Liver (tissue), 9 donors: Measurements from ENCODE around the gene NLK. TPM values are rescaled to one million over a fixed set of nuclear protein-coding genes. Genes with fewer than 3 reads are reported as not detected.

Experiments used
- DNase-seq: peaks from one replicate; pipeline ENCODE4 v3.0.0-alpha.2; 2017; ENCODE audit warnings: low spot score
- H3K27ac ChIP-seq, 2 donors: one replicate each; pipeline ENCODE4 v1.7.0; 2013; ENCODE audit warnings: inconsistent platforms in 2 of 2, low read length in 2 of 2, control low read depth in 1 of 2, low read depth in 1 of 2, mild to moderate bottlenecking in 1 of 2
- H3K27me3 ChIP-seq, 4 donors: one replicate each; pipeline versions ENCODE4 v1.6.1 to v1.7.0; 2013; ENCODE audit warnings: low read length in 3 of 4, inconsistent platforms in 1 of 4, mild to moderate bottlenecking in 1 of 4, moderate library complexity in 1 of 4; ENCODE audit not compliant: control insufficient read depth in 4 of 4, insufficient read depth in 4 of 4
- H3K36me3 ChIP-seq, 4 donors: one replicate each; pipeline versions ENCODE4 v1.6.1 to v1.7.0; 2013; ENCODE audit warnings: low read length in 3 of 4, mild to moderate bottlenecking in 3 of 4, low read depth in 1 of 4, moderate library complexity in 1 of 4; ENCODE audit not compliant: control insufficient read depth in 4 of 4, insufficient read depth in 3 of 4
- H3K4me1 ChIP-seq, 4 donors: one replicate each; pipeline versions ENCODE4 v1.6.1 to v1.7.0; 2013; ENCODE audit warnings: low read length in 3 of 4, mild to moderate bottlenecking in 3 of 4, moderate library complexity in 1 of 4; ENCODE audit not compliant: control insufficient read depth in 4 of 4, insufficient read depth in 4 of 4
- H3K4me3 ChIP-seq, 3 donors: one replicate each; pipeline versions ENCODE4 v1.6.1 to v1.7.0; 2013; ENCODE audit warnings: low read length in 3 of 3, control low read depth in 1 of 3, low read depth in 1 of 3, mild to moderate bottlenecking in 1 of 3
- H3K9ac ChIP-seq, 2 donors: one replicate each; pipeline ENCODE4 v1.7.0; 2013; ENCODE audit warnings: low read length in 2 of 2, mild to moderate bottlenecking in 2 of 2, moderate library complexity in 2 of 2, control low read depth in 1 of 2, low read depth in 1 of 2
- H3K9me3 ChIP-seq, 4 donors: one replicate each; pipeline versions ENCODE4 v1.6.1 to v1.7.0; 2013; ENCODE audit warnings: low read length in 3 of 4; ENCODE audit not compliant: control insufficient read depth in 4 of 4
- CTCF ChIP-seq: fragments of 150-350 bp; IDR thresholded peaks from 2 replicates; pipeline ENCODE4 v1.5.1; 2017; ENCODE audit warnings: improper control_type of control experiment, low read depth, low read length; ENCODE audit not compliant: missing input control
- FOXA1 ChIP-seq: IDR thresholded peaks from 2 replicates; pipeline ENCODE4 v1.6.1; 2016; ENCODE audit warnings: antibody characterized with exemption
- FOXA2 ChIP-seq: IDR thresholded peaks from 2 replicates; pipeline ENCODE4 v1.6.1; 2016; ENCODE audit warnings: antibody characterized with exemption
- GABPA ChIP-seq, 2 donors: IDR thresholded peaks in 1 of 2; conservative IDR thresholded peaks in 1 of 2; 2 replicates each; pipeline ENCODE4 v1.6.1; 2016; ENCODE audit warnings: antibody characterized with exemption in 2 of 2, mild to moderate bottlenecking in 1 of 2, moderate library complexity in 1 of 2
- HNF4A ChIP-seq, 2 donors: conservative IDR thresholded peaks; 2 replicates each; pipeline ENCODE4 v1.6.1; 2016; ENCODE audit warnings: antibody characterized with exemption in 2 of 2, mild to moderate bottlenecking in 2 of 2
- HNF4G ChIP-seq: IDR thresholded peaks from 2 replicates; pipeline ENCODE4 v1.6.1; 2016; ENCODE audit warnings: antibody characterized with exemption
- JUND ChIP-seq, 2 donors: IDR thresholded peaks; 2 replicates each; pipeline ENCODE4 v1.6.1; 2016; ENCODE audit warnings: antibody characterized with exemption in 2 of 2
- MAX ChIP-seq: IDR thresholded peaks from 2 replicates; pipeline ENCODE4 v1.6.1; 2016; ENCODE audit warnings: antibody characterized with exemption
- NR2F2 ChIP-seq: IDR thresholded peaks from 2 replicates; pipeline ENCODE4 v1.6.1; 2016; ENCODE audit warnings: antibody characterized with exemption
- RAD21 ChIP-seq, 2 donors: IDR thresholded peaks; 2 replicates each; pipeline ENCODE4 v1.6.1; 2016; ENCODE audit warnings: antibody characterized with exemption in 2 of 2, mild to moderate bottlenecking in 2 of 2
- REST ChIP-seq: IDR thresholded peaks from 2 replicates; pipeline ENCODE4 v1.6.1; 2016; ENCODE audit warnings: antibody characterized with exemption, mild to moderate bottlenecking
- RXRA ChIP-seq, 2 donors: IDR thresholded peaks; 2 replicates each; pipeline ENCODE4 v1.6.1; 2017 to 2018; ENCODE audit warnings: antibody characterized with exemption in 2 of 2, mild to moderate bottlenecking in 1 of 2
- SP1 ChIP-seq: IDR thresholded peaks from 2 replicates; pipeline ENCODE4 v1.6.1; 2018; ENCODE audit warnings: antibody characterized with exemption, mild to moderate bottlenecking
- TAF1 ChIP-seq: conservative IDR thresholded peaks from 2 replicates; pipeline ENCODE4 v1.6.1; 2016; ENCODE audit warnings: antibody characterized with exemption, mild to moderate bottlenecking
- YY1 ChIP-seq: IDR thresholded peaks from 2 replicates; pipeline ENCODE4 v1.6.1; 2016; ENCODE audit warnings: antibody characterized with exemption, mild to moderate bottlenecking
- WGBS: extraction: QIAGEN DNeasy Blood & Tissue Kit; methylation state at CpG from one replicate; pipeline ENCODE4 v1.1.7; 2013; 5-methylcytosine and 5-hydroxymethylcytosine counted together
- polyA plus RNA-seq, 2 donors: library from polyadenylated mRNA; stranded (reverse) in 1 of 2; unstranded in 1 of 2; fragments of 200-250 nt in 1 of 2; fragments of >200 nt in 1 of 2; fragmentation: Nextera tagmentation in 1 of 2; extraction: Ambion mirVana in 1 of 2; gene quantifications; one replicate each; pipeline versions ENCODE4 v1.2.1 to v1.2.3, GENCODE V29; 2013 to 2015
- total RNA-seq, 2 donors: library from RNA; depleted of rRNA; stranded (reverse); fragments of >200 nt; gene quantifications; one replicate each; pipeline ENCODE4 v1.2.3, GENCODE V29; 2014
- TF ChIP-seq, protein P1 (sequence below): IDR thresholded peaks from 2 replicates; pipeline ENCODE4 v1.6.1; 2016; ENCODE audit warnings: antibody characterized with exemption
- TF ChIP-seq, protein P2 (sequence below): IDR thresholded peaks from 2 replicates; pipeline ENCODE4 v1.6.1; 2016; ENCODE audit warnings: antibody characterized with exemption
- donor health status: healthy.
- donor health status: healthy.
- donor health status: healthy.
- donor health status: healthy.
- donor health status: healthy.

NLK gene
- total and polyA plus RNA-seq, 4 donors, result 4.4 to 17.4 (median 9.2) TPM

- WGBS, result 87% methylated on average over 2 of the region's 2 CpGs
- no peaks in the 10 kb centered on the region for H3K4me1 ChIP-seq
- no peak for DNase-seq
- H3K9ac ChIP-seq, result no peak overlapping the region
- no peaks in the 10 kb centered on the region for H3K9me3 ChIP-seq
- TF ChIP-seq TAF1 (no peak), FOXA2 (no peak), REST (no peak), RAD21 (IDR thresholded peaks at IDR 0.05) (no peak), GABPA (IDR thresholded peaks at IDR 0.05 in 1 of 2, conservative IDR thresholded peaks at IDR 0.05 in 1 of 2) (no peak), FOXA1 (no peak), SP1 (no peak), YY1 (no peak), HNF4A (conservative IDR thresholded peaks at IDR 0.05) (no peak), MAX (no peak)
- TF ChIP-seq, protein P1, sequence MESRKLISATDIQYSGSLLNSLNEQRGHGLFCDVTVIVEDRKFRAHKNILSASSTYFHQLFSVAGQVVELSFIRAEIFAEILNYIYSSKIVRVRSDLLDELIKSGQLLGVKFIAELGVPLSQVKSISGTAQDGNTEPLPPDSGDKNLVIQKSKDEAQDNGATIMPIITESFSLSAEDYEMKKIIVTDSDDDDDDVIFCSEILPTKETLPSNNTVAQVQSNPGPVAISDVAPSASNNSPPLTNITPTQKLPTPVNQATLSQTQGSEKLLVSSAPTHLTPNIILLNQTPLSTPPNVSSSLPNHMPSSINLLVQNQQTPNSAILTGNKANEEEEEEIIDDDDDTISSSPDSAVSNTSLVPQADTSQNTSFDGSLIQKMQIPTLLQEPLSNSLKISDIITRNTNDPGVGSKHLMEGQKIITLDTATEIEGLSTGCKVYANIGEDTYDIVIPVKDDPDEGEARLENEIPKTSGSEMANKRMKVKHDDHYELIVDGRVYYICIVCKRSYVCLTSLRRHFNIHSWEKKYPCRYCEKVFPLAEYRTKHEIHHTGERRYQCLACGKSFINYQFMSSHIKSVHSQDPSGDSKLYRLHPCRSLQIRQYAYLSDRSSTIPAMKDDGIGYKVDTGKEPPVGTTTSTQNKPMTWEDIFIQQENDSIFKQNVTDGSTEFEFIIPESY, result no peak
- no peak overlapping the region for H3K4me3 ChIP-seq
- H3K27me3 ChIP-seq, result no peaks in the 10 kb centered on the region
- no peak overlapping the region for H3K27ac ChIP-seq
- H3K36me3 ChIP-seq, result peaks cover 0 to 5% (median under 1%) of the 10 kb centered on the region in 4 donors
These were observed 102.9 kb downstream of the NLK start for GRCh38 chr17:28145348-28145747.

DNA sequence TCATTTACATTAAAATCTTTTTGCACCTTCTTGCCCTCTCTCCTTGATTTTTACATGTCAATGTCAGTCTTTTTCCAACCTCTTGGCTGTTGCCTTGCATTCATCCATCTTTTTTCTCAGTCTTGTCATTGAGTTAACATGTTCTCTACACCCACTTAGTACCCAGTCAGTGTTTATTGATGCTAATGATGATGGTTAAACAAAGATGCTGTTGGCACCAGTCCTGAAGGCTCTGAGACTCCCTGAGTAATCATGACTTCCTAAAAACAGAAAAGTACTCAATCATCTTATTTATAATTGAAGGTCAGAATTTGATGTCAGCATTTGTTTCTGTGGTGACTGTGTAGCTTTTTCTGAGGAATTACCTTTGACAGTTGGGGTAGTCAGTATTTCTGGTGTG lies 104.5 kb downstream of the NLK start:
- no peak overlapping the region for H3K9ac ChIP-seq
- H3K4me3 ChIP-seq, result no peak overlapping the region
- no peak for TF ChIP-seq RAD21 (IDR thresholded peaks at IDR 0.05)
- TF ChIP-seq JUND (IDR thresholded peaks at IDR 0.05), result no peak
- TF ChIP-seq CTCF, result no peak
- no peak for TF ChIP-seq FOXA1
- TF ChIP-seq, protein P1, result no peak
- TF ChIP-seq REST, result no peak
- TF ChIP-seq HNF4G, result no peak
- no peak for TF ChIP-seq MAX
- no peak for TF ChIP-seq GABPA (IDR thresholded peaks at IDR 0.05 in 1 of 2, conservative IDR thresholded peaks at IDR 0.05 in 1 of 2)
- TF ChIP-seq FOXA2, result no peak
- no peak for TF ChIP-seq HNF4A (conservative IDR thresholded peaks at IDR 0.05)
- no peak for TF ChIP-seq SP1
- TF ChIP-seq NR2F2, result no peak
- TF ChIP-seq YY1, result no peak
- TF ChIP-seq, protein P2, sequence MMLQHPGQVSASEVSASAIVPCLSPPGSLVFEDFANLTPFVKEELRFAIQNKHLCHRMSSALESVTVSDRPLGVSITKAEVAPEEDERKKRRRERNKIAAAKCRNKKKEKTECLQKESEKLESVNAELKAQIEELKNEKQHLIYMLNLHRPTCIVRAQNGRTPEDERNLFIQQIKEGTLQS, result no peak
- no peak for TF ChIP-seq RXRA (IDR thresholded peaks at IDR 0.05)
- H3K27ac ChIP-seq, result no peak overlapping the region
- DNase-seq, result no peak
- peaks cover 0 to 5% (median 0%) of the 10 kb centered on the region in 4 donors for H3K36me3 ChIP-seq
- no peaks in the 10 kb centered on the region for H3K9me3 ChIP-seq
- no peaks in the 10 kb centered on the region for H3K4me1 ChIP-seq
- H3K27me3 ChIP-seq, result no peaks in the 10 kb centered on the region
